HG03565 (cell line): Measurements from ENCODE around the gene SATB2.

Source experiments
- ATAC-seq: cut with Tn5 transposase; IDR thresholded peaks from one replicate; pipeline ENCODE4 v1.9.1; 2021; ENCODE audit warnings: mild to moderate bottlenecking, moderate library complexity; ENCODE audit not compliant: unreplicated experiment

The SATB2 gene

GRCh38 chr2:199455210-199455544 lies 2.6 kb downstream of the SATB2 start:
- no peak for ATAC-seq

GRCh38 chr2:199452991-199453379 lies 4.8 kb downstream of the SATB2 start:
- no peak for ATAC-seq

DNA sequence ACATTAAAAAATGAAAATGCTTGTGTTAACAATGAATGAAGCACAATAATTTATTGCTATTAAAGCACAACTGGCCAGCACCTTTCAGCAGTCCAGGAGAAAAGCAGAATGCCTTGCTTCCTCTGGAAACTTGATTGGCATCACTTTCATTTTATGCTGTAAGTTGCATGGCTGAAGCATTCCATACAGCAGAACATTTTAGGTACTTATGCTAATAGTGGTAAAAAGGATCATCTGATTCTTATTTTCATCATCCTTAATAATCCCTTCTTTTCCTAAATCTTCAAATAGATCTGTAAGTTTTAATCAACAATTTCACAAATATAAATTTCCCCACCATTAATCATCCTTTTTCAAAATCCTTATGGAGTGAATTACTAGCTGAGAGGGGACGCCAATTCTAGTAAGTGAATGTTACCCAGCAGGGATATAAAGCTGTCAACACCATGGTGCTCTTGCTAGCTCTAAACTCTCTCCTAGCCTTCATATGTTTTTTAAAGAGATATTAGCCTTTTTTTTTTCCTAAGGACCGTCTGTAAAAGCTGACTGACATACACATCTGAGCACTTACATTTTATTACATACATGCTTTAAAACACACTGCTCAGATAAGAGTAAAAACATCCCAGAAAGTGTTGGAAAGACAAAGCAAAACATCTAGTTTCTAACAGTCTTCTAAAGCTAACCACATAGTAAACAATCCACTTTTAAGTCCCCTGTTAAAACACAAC lies 5.3 kb downstream of the SATB2 start:
- ATAC-seq, result no peak

DNA sequence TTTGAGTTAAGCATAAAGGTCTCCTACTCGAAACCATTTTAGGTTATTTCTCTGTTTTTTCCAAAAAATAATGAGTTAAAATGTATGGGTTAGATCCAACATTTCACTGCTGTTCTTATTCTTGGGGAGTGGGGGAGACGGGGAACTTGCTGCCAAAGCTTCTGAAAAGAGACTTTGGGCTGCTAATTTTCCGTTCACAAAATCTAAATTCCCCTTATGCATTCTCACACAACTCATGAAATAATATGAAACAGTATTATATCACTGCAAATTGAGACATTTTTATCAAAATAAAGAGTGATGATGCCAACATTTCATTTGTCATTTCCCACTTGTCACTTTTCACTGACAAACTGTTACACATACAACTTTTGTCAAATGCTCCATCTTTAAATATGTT lies 7.8 kb downstream of the SATB2 start:
- ATAC-seq, result no peak

DNA sequence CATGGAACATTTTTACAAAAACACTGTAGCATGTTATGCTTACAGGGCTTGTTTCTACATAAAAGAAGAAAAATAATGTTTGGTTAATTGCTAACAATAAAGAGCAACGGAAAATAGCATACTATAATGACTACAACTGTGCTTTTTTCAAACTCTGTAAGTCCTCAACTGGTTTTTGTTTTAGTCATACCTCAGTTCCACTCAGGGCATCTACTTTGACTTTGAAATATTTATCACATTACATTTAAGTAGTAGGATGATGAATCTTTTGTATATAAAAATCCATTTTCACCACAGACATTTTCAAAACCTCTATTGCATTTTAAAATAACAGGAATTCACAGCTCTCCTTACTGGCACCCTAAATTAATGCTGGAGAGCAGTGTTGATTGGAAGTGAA lies 8.3 kb downstream of the SATB2 start:
- ATAC-seq, result no peak

DNA sequence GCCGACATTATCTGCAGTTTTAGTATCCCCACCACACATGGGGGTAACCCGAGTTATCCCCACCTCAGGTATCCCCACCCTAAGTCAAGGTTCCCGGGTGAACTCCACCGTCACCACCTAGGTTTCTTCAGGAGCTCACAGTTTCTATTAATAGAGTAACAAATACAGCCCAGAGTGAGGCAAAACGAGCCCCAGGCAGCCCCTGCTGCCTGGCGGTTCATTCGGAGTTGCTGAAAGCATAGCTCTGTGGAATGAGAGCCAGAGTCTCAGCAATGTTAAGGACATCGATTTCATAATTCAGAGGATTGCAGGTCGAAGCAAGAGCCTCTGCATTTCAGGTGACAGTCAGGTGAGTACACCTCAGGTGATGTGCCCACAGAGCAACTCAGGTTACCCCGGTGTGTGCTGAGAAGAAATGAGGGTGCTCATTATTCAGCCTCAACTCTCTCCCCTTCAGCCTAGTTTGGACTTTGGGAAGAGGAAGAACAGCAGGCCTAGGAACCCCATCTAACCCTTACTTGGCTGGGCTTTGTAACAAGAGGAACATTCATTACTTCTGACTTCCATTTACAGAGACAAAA lies 10.7 kb downstream of the SATB2 start:
- no peak for ATAC-seq

- ATAC-seq, result no peak
These were observed 13.0 kb downstream of the SATB2 start for GRCh38 chr2:199444749-199445148.

DNA sequence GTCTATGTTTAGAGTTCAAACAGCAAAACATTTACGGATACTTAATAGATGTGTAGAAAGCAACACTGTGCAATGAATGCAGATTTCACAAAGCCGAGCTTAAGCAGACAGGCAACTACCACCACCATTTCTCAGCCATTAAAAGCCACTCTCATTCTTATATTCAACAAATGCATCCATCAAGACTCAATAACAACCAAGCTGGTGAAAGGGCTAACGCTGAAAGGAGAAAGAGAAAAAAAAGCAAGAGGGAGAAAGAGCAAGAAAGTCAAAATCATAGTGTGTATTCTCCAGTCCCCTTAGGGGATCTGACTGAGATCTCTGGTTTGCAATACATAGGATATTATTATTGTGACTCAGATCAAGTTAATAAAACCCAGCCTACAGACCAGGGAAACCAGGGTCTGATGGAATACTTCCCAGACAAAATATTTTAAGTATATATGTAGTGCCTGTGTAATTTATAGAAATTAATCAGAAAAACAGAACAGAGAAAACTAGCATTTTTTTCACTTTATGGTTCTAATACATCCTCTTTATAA lies 14.1 kb downstream of the SATB2 start:
- ATAC-seq, result no peak

GRCh38 chr2:199442173-199442572 lies 15.6 kb downstream of the SATB2 start:
- ATAC-seq, result no peak

DNA sequence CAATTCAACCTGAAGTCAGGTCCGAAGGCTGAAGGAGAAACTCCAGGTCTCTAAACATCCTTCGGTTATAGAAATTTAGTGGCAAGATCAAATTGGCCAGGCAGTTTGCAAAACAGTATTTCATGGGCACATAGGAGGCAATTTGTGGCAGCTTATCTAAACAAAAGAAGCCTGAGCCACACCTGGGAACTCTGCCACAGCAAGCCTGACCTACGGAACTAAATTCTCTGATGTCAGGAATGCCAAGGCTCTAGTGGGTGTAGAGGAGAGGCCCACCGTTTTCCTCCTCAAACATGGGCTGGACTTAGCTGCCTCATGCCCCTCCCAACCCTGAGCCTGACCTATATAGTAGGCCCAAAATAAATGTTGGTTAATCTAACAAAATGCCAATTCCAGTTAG lies 16.0 kb downstream of the SATB2 start:
- ATAC-seq, result no peak

GRCh38 chr2:199440118-199440517 lies 17.6 kb downstream of the SATB2 start:
- ATAC-seq, result no peak

- ATAC-seq, result no peak
These were observed 18.2 kb downstream of the SATB2 start for GRCh38 chr2:199439542-199439941.

DNA sequence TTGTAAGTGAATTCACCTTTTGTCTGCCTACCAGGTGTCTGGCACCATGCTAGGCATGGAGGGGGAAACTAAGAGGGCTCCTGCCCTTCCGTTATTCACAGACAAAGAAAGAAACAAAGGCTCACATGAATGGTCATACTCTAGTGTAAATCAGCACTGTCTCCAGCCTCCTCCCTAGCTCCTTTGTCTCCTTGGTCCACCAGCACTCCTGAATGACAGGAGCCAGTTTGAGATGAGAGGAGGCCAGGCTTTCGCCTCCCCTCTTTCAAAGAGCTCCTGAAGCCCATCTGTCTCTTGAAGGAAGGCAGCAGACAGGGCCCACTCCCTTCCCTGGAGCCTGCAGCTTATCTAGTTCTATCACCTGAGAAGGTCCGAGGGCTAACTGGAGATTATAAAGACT lies 18.7 kb downstream of the SATB2 start:
- no peak for ATAC-seq

DNA sequence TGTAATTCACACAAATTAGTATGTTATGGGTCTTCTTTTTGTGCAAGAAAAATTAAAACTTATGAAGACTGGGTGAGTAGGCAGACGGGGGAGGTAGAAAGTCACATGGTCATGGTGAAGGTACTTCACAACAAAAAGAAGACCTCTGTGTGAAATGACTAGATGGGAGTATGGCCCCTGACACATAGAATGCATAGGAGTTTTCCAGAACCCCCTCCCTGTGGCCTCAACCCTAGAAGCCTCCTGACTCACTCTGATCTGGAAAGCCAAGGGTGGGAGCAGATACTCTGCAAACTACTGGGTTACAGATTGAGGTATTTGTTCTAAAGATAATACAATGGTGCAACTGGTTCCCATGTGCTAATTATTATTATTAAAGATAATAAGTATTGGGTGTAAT lies 23.2 kb downstream of the SATB2 start:
- ATAC-seq, result no peak

- ATAC-seq, result no peak
These were observed 24.4 kb downstream of the SATB2 start for GRCh38 chr2:199433204-199433832.

GRCh38 chr2:199431746-199432213 lies 26.0 kb downstream of the SATB2 start:
- ATAC-seq, result no peak

GRCh38 chr2:199430214-199430613 lies 27.5 kb downstream of the SATB2 start:
- no peak for ATAC-seq

GRCh38 chr2:199428291-199428690 lies 29.4 kb downstream of the SATB2 start:
- no peak for ATAC-seq

DNA sequence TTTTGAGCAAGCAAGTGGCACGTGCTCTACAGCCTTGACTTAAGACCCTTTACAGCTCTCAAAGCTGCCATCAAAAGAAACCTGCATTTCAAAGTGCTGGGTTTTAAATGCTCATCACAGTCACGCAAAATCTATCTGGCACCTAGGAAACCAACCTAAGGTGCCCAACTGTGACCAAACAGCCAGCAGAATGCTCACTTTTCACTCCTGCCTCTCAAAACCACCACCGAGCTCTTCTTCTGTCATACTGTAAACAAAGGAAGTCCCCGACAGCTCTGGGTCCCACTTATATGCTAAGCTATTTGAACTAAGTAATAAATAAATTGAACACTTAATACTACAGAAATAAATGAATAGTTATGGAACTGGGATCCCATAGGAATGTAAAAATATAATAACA lies 33.6 kb downstream of the SATB2 start:
- no peak for ATAC-seq

DNA sequence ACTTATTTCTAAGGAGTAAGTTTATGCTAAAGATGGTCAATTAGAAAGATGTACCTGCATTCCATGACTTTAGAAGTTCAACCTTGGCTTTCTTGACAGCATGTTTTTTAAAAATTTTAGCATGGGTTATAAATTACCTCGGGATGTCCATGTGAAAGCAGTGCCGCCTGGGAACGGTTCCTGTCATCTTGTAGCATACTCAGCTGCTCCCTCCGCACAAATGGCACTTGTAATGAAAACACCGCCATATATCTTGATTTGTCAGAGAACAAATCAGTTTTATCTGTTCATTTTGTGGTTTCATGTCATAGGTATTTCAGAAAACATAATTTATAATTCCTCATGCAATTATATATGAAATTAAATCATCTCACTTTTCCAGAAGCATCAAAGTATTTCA lies 38.3 kb downstream of the SATB2 start:
- ATAC-seq, result no peak

DNA sequence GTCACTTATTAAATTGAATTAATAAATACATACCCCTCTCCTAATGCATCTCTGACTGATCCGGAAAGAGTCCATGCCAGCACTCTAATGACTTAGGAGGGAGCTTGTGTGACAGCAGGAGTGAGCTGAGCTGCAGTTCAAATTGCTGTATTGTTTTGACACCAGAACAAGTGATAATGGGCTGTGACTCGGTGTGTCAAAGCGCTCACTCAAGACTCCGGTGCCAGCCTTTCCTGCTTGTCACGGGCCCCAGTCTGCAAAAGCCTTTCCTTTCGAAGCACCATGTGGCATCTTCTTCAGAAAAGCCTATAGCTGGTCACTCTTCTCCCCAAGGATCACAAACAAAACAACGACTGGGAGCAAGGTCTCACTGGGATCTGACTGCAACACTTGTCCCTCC lies 43.3 kb downstream of the SATB2 start:
- ATAC-seq, result no peak

DNA sequence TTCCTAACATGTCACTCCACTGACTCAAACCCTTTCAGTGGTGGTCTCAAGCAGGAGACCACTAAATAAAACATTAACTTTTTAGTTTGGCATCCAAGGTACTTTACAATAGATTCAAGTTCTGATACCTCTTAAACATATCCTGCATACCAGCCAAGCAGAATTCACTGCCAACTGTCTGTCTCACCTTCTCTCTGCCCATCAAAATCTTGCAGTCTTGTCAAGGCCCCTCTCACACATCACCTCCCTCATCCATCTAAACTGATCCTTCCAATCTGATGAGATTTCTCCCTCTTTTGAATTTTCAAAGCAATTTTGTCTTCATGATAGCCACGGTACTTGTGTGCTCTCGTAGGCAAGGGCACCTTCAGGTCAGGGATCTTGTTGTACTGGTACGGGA lies 43.7 kb downstream of the SATB2 start:
- no peak for ATAC-seq
